ENCODE measurements around the gene STK32B.

Gene STK32B

GRCh38 chr4:5122114-5122513 is 70.8 kb downstream of the STK32B start:
- DNase-seq (ENCODE audit: low read depth in 3 of 3, low spot score in 1 of 3): no peak

GRCh38 chr4:5124876-5125275 is 73.6 kb downstream of the STK32B start:
- no peak for DNase-seq (ENCODE audit: low read depth in 3 of 3, low spot score in 1 of 3)

- DNase-seq (ENCODE audit: low read depth in 3 of 3, low spot score in 1 of 3): no peak
Measured at GRCh38 chr4:5125321-5125720, 74.0 kb downstream of the STK32B start.

GRCh38 chr4:5126231-5126630 is 75.0 kb downstream of the STK32B start:
- no peak for DNase-seq (ENCODE audit: low read depth in 3 of 3, low spot score in 1 of 3)

GRCh38 chr4:5126857-5127256 is 75.6 kb downstream of the STK32B start:
- DNase-seq (ENCODE audit: low read depth in 3 of 3, low spot score in 1 of 3): no peak

GRCh38 chr4:5127556-5127955 is 76.3 kb downstream of the STK32B start:
- DNase-seq (ENCODE audit: low read depth in 3 of 3, low spot score in 1 of 3): no peak

GRCh38 chr4:5128569-5128968 is 77.3 kb downstream of the STK32B start:
- DNase-seq (ENCODE audit: low read depth in 3 of 3, low spot score in 1 of 3): no peak

GRCh38 chr4:5133201-5133600 is 81.9 kb downstream of the STK32B start:
- DNase-seq (ENCODE audit: low read depth in 3 of 3, low spot score in 1 of 3): no peak

GRCh38 chr4:5133933-5134594 is 82.8 kb downstream of the STK32B start:
- no peak for DNase-seq (ENCODE audit: low read depth in 3 of 3, low spot score in 1 of 3)

GRCh38 chr4:5134620-5135019 is 83.3 kb downstream of the STK32B start:
- no peak for DNase-seq (ENCODE audit: low read depth in 3 of 3, low spot score in 1 of 3)

- DNase-seq (ENCODE audit: low read depth in 3 of 3, low spot score in 1 of 3): no peak
Measured at GRCh38 chr4:5137226-5137625, 85.9 kb downstream of the STK32B start.

GRCh38 chr4:5137927-5138326 is 86.6 kb downstream of the STK32B start:
- DNase-seq (ENCODE audit: low read depth in 3 of 3, low spot score in 1 of 3): no peak

- DNase-seq (ENCODE audit: low read depth in 3 of 3, low spot score in 1 of 3): no peak
Measured at GRCh38 chr4:5138389-5138788, 87.1 kb downstream of the STK32B start.

GRCh38 chr4:5139141-5139540 is 87.9 kb downstream of the STK32B start:
- DNase-seq (ENCODE audit: low read depth in 3 of 3, low spot score in 1 of 3): no peak

GRCh38 chr4:5141802-5142201 is 90.5 kb downstream of the STK32B start:
- DNase-seq (ENCODE audit: low read depth in 3 of 3, low spot score in 1 of 3): no peak

- DNase-seq (ENCODE audit: low read depth in 3 of 3, low spot score in 1 of 3): no peak
Measured at GRCh38 chr4:5142726-5143125, 91.4 kb downstream of the STK32B start.

- no peak for DNase-seq (ENCODE audit: low read depth in 3 of 3, low spot score in 1 of 3)
Measured at GRCh38 chr4:5143306-5143861, 92.1 kb downstream of the STK32B start.

- DNase-seq (ENCODE audit: low read depth in 3 of 3, low spot score in 1 of 3): no peak
Measured at GRCh38 chr4:5143940-5144339, 92.7 kb downstream of the STK32B start.

- no peak for DNase-seq (ENCODE audit: low read depth in 3 of 3, low spot score in 1 of 3)
Measured at GRCh38 chr4:5144384-5144783, 93.1 kb downstream of the STK32B start.

GRCh38 chr4:5146248-5146647 is 95.0 kb downstream of the STK32B start:
- DNase-seq (ENCODE audit: low read depth in 3 of 3, low spot score in 1 of 3): no peak

GRCh38 chr4:5152521-5152920 is 101.2 kb downstream of the STK32B start:
- no peak for DNase-seq (ENCODE audit: low read depth in 3 of 3, low spot score in 1 of 3)

- DNase-seq (ENCODE audit: low read depth in 3 of 3, low spot score in 1 of 3): no peak
Measured at GRCh38 chr4:5156682-5157081, 105.4 kb downstream of the STK32B start.

Measured in stimulated activated CD4-positive, alpha-beta T cell treated with anti-CD3 and anti-CD28 coated beads, TNF-alpha, amount 100 ng/mL, for 1 hour (primary cell).